Activated CD4-positive, alpha-beta T cell treated with anti-CD3 and anti-CD28 coated beads, Interleukin-2, amount 50 U/mL, for 24 hours (primary cell): ENCODE measurements around the gene PAM.
"Not testable (repeated sequence)": the region's sequence is repeated elsewhere in the genome, so short reads cannot be mapped to it uniquely, and the experiment has no call there.

Experiments
- DNase-seq, 2 donors: peaks; one replicate each; pipeline ENCODE4 v3.0.0-alpha.2; 2020; ENCODE audit warnings: low read depth in 1 of 2, low spot score in 1 of 2

PAM gene

GRCh38 chr5:102893942-102894341, 138.8 kb downstream of the PAM start:
- DNase-seq = no peak

GRCh38 chr5:102895234-102895633, 140.1 kb downstream of the PAM start:
- DNase-seq = no peak

- DNase-seq = no peak
These were observed 140.9 kb downstream of the PAM start for GRCh38 chr5:102895976-102896375.

- no peak for DNase-seq
These were observed 146.5 kb downstream of the PAM start for GRCh38 chr5:102901424-102902134.

GRCh38 chr5:102902135-102902448, 147.0 kb downstream of the PAM start:
- no peak for DNase-seq

GRCh38 chr5:102902647-102903046, 147.5 kb downstream of the PAM start:
- no peak for DNase-seq

- DNase-seq = no peak
These were observed 148.2 kb downstream of the PAM start for GRCh38 chr5:102903074-102903871.

GRCh38 chr5:102905056-102905455, 150.0 kb downstream of the PAM start:
- DNase-seq = no peak

- DNase-seq = not testable (repeated sequence)
These were observed 152.0 kb downstream of the PAM start for GRCh38 chr5:102907099-102907498.

- no peak for DNase-seq
These were observed 155.4 kb downstream of the PAM start for GRCh38 chr5:102910240-102911226.

- DNase-seq = no peak
These were observed 156.9 kb downstream of the PAM start for GRCh38 chr5:102911973-102912372.

GRCh38 chr5:102916109-102916508, 161.0 kb downstream of the PAM start:
- no peak for DNase-seq

GRCh38 chr5:102918986-102919610, 164.0 kb downstream of the PAM start:
- DNase-seq = no peak

- DNase-seq = no peak
These were observed 165.7 kb downstream of the PAM start for GRCh38 chr5:102920762-102921161.

GRCh38 chr5:102921341-102922044, 166.4 kb downstream of the PAM start:
- DNase-seq = no peak

GRCh38 chr5:102922111-102922720, 167.1 kb downstream of the PAM start:
- DNase-seq = no peak

GRCh38 chr5:102922799-102923477, 167.8 kb downstream of the PAM start:
- no peak for DNase-seq

GRCh38 chr5:102924963-102925362, 169.9 kb downstream of the PAM start:
- DNase-seq = no peak

GRCh38 chr5:102927007-102927406, 171.9 kb downstream of the PAM start:
- no peak for DNase-seq
